Lower leg skin (tissue), 3 donors: ENCODE measurements around the gene ERG.

Experiments
- POLR2A ChIP-seq, 2 donors: fragments of 450-650 bp; IDR thresholded peaks; one replicate each; pipeline ENCODE4 v1.6.1; 2016 to 2017; ENCODE audit warnings: antibody characterized with exemption in 2 of 2, mild to moderate bottlenecking in 1 of 2, moderate library complexity in 1 of 2
- TF ChIP-seq, protein P1 (sequence below), 3 donors: fragments of 450-650 bp; IDR thresholded peaks; one replicate each; pipeline ENCODE4 v1.5.1; 2016; ENCODE audit warnings: antibody characterized with exemption in 3 of 3, mild to moderate bottlenecking in 3 of 3, moderate library complexity in 2 of 3

DNA sequence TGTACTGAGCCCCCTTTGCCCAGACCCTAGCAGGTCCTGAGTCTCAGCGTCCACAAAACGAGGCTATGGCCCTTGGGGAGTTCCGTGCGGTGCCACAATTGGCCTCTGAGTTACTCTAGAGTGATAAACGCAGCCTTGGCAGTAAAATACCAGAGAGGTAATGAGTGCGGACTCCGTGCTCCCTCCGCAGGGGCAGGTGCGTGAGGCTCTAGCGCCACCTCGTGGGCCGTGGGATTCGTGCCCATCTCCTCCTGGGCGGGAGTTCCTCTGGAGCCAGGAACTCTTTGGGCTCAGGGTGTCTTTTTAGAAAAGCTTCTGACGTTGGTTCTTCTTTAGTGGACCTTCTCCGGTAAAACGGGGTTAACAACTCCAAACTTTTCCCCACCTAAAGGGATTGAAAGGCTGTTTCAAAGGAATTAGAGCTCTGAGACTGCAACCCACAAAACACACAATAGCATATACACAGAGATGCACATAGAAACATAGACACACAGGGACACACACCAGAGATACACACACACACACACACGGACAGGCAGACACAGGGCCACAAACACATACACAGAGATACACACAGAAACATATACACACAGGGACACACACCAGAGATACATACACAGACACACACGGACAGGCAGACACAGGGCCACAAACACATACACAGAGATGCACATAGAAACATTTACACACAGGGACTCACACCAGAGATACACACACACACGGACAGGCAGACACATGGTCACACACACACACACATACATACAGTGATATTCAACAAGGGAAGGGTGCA is 142.1 kb downstream of the ERG start:
- TF ChIP-seq, protein P1, sequence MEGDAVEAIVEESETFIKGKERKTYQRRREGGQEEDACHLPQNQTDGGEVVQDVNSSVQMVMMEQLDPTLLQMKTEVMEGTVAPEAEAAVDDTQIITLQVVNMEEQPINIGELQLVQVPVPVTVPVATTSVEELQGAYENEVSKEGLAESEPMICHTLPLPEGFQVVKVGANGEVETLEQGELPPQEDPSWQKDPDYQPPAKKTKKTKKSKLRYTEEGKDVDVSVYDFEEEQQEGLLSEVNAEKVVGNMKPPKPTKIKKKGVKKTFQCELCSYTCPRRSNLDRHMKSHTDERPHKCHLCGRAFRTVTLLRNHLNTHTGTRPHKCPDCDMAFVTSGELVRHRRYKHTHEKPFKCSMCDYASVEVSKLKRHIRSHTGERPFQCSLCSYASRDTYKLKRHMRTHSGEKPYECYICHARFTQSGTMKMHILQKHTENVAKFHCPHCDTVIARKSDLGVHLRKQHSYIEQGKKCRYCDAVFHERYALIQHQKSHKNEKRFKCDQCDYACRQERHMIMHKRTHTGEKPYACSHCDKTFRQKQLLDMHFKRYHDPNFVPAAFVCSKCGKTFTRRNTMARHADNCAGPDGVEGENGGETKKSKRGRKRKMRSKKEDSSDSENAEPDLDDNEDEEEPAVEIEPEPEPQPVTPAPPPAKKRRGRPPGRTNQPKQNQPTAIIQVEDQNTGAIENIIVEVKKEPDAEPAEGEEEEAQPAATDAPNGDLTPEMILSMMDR (IDR thresholded peaks at IDR 0.05), result no peak
- no peak for TF ChIP-seq POLR2A (IDR thresholded peaks at IDR 0.05)
